ENCODE results near the gene C2CD4C. TPM values are rescaled to one million over a fixed set of nuclear protein-coding genes. Genes with fewer than 3 reads are reported as not detected.
"Not testable (repeated sequence)": the region's sequence is repeated elsewhere in the genome, so short reads cannot be mapped to it uniquely, and the experiment has no call there.

C2CD4C gene
- total RNA-seq, 1 experiment from 2014 or later = 0.43 TPM

GRCh38 chr19:412356-413355, 3.7 kb upstream of the C2CD4C start:
- Mint-ChIP-seq H3K4me1 (ENCODE audit: low read depth, unreplicated experiment) (no peaks in the 10 kb centered on the region), H3K36me3 (ENCODE audit: insufficient read depth, unreplicated experiment) (no peaks in the 10 kb centered on the region), H3K4me3 (ENCODE audit: unreplicated experiment) (no peak overlapping the region), H3K9me3 (ENCODE audit: unreplicated experiment) (no peaks in the 10 kb centered on the region), H3K27me3 (ENCODE audit: insufficient read depth, unreplicated experiment) (peaks cover 5% of the 10 kb centered on the region), H3K27ac (ENCODE audit: unreplicated experiment) (no peak overlapping the region)
- Histone ChIP-seq H3K4me3 (ENCODE audit: low read depth, low read length) (no peak overlapping the region), H3K36me3 (ENCODE audit: control insufficient read depth, insufficient read depth, low read length) (no peaks in the 10 kb centered on the region), H3K4me1 (peaks cover 5% of the 10 kb centered on the region; the same call in 1 of the 2 replicates), H3K9me3 (no peaks in the 10 kb centered on the region), H3K27me3 (replicated peaks; ENCODE audit: control insufficient read depth, insufficient read depth, low read length) (no peaks in the 10 kb centered on the region)
- no peak for DNase-seq
- TF ChIP-seq CTCF (IDR thresholded peaks at IDR 0.05; ENCODE audit: insufficient read depth in 1 of 2, low read depth in 1 of 2, low read length in 1 of 2, severe bottlenecking in 1 of 2, unreplicated experiment in 1 of 2) = no peak
- intact Hi-C loops (cut with micrococcal nuclease; ENCODE audit: unreplicated experiment) = no loop called here
- BruUV-seq (replicated peaks) = no TSS peak
- CTCF ChIA-PET = interaction anchor here (0.6 to 1.2 kb wide), 2 partner anchors 10 to 30 kb away, joined by 3 to 4 read pairs; no protein-coding TSS in a partner anchor
- POLR2A ChIA-PET = no interaction called here

DNA sequence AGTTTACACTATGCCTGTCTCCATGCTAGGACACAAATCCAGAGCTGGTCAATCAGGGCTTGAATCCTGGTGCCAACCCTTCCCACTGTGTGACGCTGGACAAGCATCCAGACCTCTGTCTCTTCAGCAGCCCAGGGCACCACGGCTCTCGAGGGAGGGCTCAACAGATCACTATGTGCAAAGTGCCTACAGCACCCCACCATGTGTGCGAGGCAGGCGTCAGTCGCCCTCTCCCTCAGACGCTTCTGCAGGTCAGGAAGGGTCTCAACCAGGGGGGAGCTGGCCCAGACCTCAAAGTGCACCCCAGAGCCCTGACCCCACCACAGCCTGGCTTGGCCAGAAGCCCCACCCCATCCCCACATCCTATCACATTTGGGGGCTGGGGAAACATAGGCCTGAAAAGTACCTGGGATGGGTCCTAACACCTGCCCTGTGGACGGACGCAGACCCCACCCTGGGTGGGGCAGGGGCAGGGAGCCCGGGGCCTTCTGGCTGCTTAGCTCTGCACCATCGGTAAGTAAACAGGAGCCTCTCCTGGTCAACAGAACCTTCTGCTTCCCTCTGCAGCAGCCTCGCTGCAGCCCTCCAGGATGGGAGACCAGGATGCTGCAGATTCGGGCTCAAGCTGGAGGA, 2.9 kb upstream of the C2CD4C start:
- Histone ChIP-seq H3K36me3 (ENCODE audit: control insufficient read depth, insufficient read depth, low read length) (no peaks in the 10 kb centered on the region), H3K9me3 (no peaks in the 10 kb centered on the region), H3K4me3 (ENCODE audit: low read depth, low read length) (no peak overlapping the region), H3K27me3 (replicated peaks; ENCODE audit: control insufficient read depth, insufficient read depth, low read length) (no peaks in the 10 kb centered on the region), H3K4me1 (peaks cover 5% of the 10 kb centered on the region; the same call in 1 of the 2 replicates)
- Mint-ChIP-seq H3K27me3 (ENCODE audit: insufficient read depth, unreplicated experiment) (peaks cover 5% of the 10 kb centered on the region), H3K4me1 (ENCODE audit: low read depth, unreplicated experiment) (no peaks in the 10 kb centered on the region), H3K36me3 (ENCODE audit: insufficient read depth, unreplicated experiment) (no peaks in the 10 kb centered on the region), H3K9me3 (ENCODE audit: unreplicated experiment) (no peaks in the 10 kb centered on the region), H3K4me3 (ENCODE audit: unreplicated experiment) (no peak overlapping the region), H3K27ac (ENCODE audit: unreplicated experiment) (no peak overlapping the region)
- no peak for TF ChIP-seq CTCF (IDR thresholded peaks at IDR 0.05; ENCODE audit: insufficient read depth in 1 of 2, low read depth in 1 of 2, low read length in 1 of 2, severe bottlenecking in 1 of 2, unreplicated experiment in 1 of 2)
- ChIA-PET CTCF (interaction anchor here (1.2 kb wide), 1 partner anchor 10 kb away, joined by 4 read pairs; no protein-coding TSS in a partner anchor), POLR2A (no interaction called here)
- intact Hi-C loops (cut with micrococcal nuclease; ENCODE audit: unreplicated experiment) = no loop called here
- DNase-seq = no peak
- BruUV-seq (replicated peaks) = no TSS peak

DNA sequence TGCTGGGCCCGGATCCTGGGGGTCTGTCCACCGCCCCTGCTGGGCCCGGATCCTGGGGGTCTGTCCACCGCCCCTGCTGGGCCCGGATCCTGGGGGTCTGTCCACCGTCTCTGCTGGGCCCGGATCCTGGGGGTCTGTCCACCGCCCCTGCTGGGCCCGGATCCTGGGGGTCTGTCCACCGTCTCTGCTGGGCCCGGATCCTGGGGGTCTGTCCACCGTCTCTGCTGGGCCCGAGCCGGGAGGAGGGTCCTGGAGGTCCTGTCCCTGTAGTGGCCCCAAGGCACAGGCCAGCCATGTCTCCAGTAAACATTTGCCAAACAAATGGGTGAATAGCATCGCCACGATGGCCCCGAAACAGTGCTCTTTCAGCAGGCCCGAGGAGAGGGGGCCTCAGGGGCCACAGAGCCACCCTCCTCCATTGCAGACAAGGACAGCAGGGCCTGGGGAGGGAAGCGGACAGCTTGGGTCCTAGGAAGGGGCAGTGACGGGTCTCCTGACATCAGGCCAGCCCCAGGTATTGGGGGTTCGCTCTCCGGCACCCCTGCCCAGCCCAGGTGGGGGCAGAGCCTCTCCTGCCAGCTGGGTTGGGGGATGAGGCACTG, 2.3 kb upstream of the C2CD4C start:
- H3K27ac Mint-ChIP-seq (ENCODE audit: unreplicated experiment); intact Hi-C loops (cut with micrococcal nuclease; ENCODE audit: unreplicated experiment); H3K4me1 ChIP-seq; BruUV-seq (replicated peaks); CTCF ChIA-PET; H3K27me3 Mint-ChIP-seq (ENCODE audit: insufficient read depth, unreplicated experiment); H3K4me1 Mint-ChIP-seq (ENCODE audit: low read depth, unreplicated experiment); DNase-seq; H3K36me3 Mint-ChIP-seq (ENCODE audit: insufficient read depth, unreplicated experiment); H3K4me3 ChIP-seq (ENCODE audit: low read depth, low read length); H3K9me3 ChIP-seq; H3K36me3 ChIP-seq (ENCODE audit: control insufficient read depth, insufficient read depth, low read length); POLR2A ChIA-PET; H3K9me3 Mint-ChIP-seq (ENCODE audit: unreplicated experiment); H3K27me3 ChIP-seq (replicated peaks; ENCODE audit: control insufficient read depth, insufficient read depth, low read length); H3K4me3 Mint-ChIP-seq (ENCODE audit: unreplicated experiment): not testable (repeated sequence)

All from Caco-2 (cell line).